SK-N-MC (cell line): ENCODE results near the gene SCYL1.

Experiments
- EZH2 ChIP-seq: fragments of 200-600 bp; sonication (generic); IDR thresholded peaks from one replicate; pipeline ENCODE4 v1.6.1; 2017; ENCODE audit warnings: antibody characterized with exemption
- FOXP2 ChIP-seq: optimal IDR thresholded peaks from 2 replicates; pipeline ENCODE3; 2011; ENCODE audit warnings: mild to moderate bottlenecking, moderate library complexity; ENCODE audit not compliant: insufficient read depth; ENCODE audit errors: extremely low read length, control extremely low read depth
- POLR2AphosphoS5 ChIP-seq: IDR thresholded peaks from 2 replicates; pipeline ENCODE4 v1.6.1; 2012; ENCODE audit warnings: mild to moderate bottlenecking, low read depth, low read length, borderline replicate concordance

DNA sequence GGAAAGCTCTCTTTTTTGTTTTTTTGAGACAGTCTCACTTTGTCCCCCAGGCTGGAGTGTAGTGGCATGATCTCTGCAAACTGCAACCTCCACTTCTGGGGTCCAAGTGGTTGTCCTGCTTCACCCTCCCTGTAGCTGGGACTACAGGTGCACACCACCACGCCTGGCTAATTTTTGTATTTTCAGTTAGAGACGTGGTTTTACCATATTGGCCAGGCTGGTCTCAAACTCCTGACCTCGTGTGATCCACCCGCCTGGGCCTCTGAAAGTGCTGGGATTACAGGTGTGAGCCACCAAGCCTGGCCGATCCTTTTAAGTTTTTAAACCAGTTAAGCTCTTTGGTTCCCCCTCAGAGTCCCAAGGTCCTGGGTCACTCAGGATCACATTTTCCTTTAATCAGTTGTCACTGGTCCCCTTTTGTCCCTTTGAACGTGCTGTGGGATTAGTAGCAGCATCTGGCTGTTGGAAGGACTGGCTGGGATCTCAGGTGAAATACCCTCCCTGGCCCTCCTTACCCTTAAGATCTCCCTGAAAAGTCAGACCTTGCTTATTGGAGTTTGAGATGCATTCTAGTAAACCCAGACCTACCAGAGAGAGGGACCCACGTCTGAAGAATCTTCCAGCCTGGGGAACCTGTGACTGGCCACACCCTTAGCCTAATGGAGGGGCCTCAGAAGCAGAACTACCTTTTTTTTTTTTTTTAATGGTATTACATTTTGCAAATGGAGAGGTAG lies 17.9 kb upstream of the SCYL1 start:
- peak; percentile 60 for TF ChIP-seq POLR2AphosphoS5
- no peak for TF ChIP-seq EZH2
- TF ChIP-seq FOXP2: no peak
